Measurements from ENCODE around the gene MYO1A. TPM values are rescaled to one million over a fixed set of nuclear protein-coding genes. Genes with fewer than 3 reads are reported as not detected.

The MYO1A gene
- total and polyA plus RNA-seq, 10 of the 15 experiments (the other 5 are each of a cell fraction or from before 2014, with no cell fraction given), result 0.01 to 0.34 (median 0.15) TPM; not detected in 2

GRCh38 chr12:57040750-57041149 is 9.2 kb downstream of the MYO1A start (continued):
- TF ChIP-seq ZBTB40 (IDR thresholded peaks at IDR 0.05; ENCODE audit: borderline replicate concordance) (no peak), PAX8 (IDR thresholded peaks at IDR 0.05) (no peak), BCL3 (IDR thresholded peaks at IDR 0.05; ENCODE audit: borderline replicate concordance, insufficient read depth, low read depth, low read length, poor library complexity, severe bottlenecking) (no peak), CEBPB (IDR thresholded peaks at IDR 0.05; ENCODE audit: borderline replicate concordance in 1 of 2, low read depth in 2 of 2, low read length in 2 of 2) (no peak), MYB (IDR thresholded peaks at IDR 0.05; ENCODE audit: borderline replicate concordance, low read depth, low read length) (no peak), ZNF207 (IDR thresholded peaks at IDR 0.05; ENCODE audit: borderline replicate concordance) (no peak)

- ChIA-PET RAD21 (ENCODE audit: unreplicated experiment) (interaction anchor here (1.1 kb wide), 1 partner anchor 8 kb away, joined by 4 read pairs; no protein-coding TSS in a partner anchor), SMC1A (ENCODE audit: uncharacterized antibody, unreplicated experiment) (interaction anchor here (1.5 kb wide), 1 partner anchor 17 kb away, joined by 3 read pairs; no protein-coding TSS in a partner anchor), CTCF (interaction anchor here (1.0 to 1.9 kb wide), 5 partner anchors 9 to 84 kb away, joined by 3 to 5 read pairs (median 4); partner anchors contain the start of gene STAT6), POLR2A (interaction anchor here (0.9 kb wide), 1 partner anchor 261 kb away, joined by 3 read pairs; no protein-coding TSS in a partner anchor)
- no peaks in the 10 kb centered on the region for H3K4me1 ChIP-seq (ENCODE audit: control insufficient read depth, insufficient read depth, low read length)
- BruUV-seq (replicated peaks), result no TSS peak
- ATAC-seq, result no peak
- no peak for DNase-seq (ENCODE audit: low read depth, low spot score)
- intact Hi-C loops (cut with micrococcal nuclease; ENCODE audit: unreplicated experiment), result no loop called here
- no peak for FAIRE-seq
- H4K20me1 ChIP-seq (ENCODE audit: control insufficient read depth, insufficient read depth), result no peaks in the 10 kb centered on the region
- no peak overlapping the region for H3K4me3 ChIP-seq
- 52% methylated on average over 4 of the region's 4 CpGs for WGBS (ENCODE audit: insufficient coverage, insufficient replicate concordance, low lambda C conversion rate, missing lambda C conversion rate)
- H3K27me3 ChIP-seq (replicated peaks in 1 of 2; ENCODE audit: control insufficient read depth in 2 of 2, insufficient read depth in 2 of 2, low read length in 1 of 2), result no peaks in the 10 kb centered on the region
- H3K27ac ChIP-seq (ENCODE audit: control insufficient read depth, insufficient read depth), result no peak overlapping the region
- H3K79me2 ChIP-seq (ENCODE audit: control insufficient read depth, insufficient read depth, low read length), result no peaks in the 10 kb centered on the region
- in situ Hi-C loops (cut with MboI), result no loop called here
- H3K9me3 ChIP-seq (replicated peaks; ENCODE audit: control insufficient read depth, insufficient read depth, low read length), result no peaks in the 10 kb centered on the region
- H3K36me3 ChIP-seq (ENCODE audit: control insufficient read depth in 2 of 2, insufficient read depth in 2 of 2, low read length in 1 of 2), result no peaks in the 10 kb centered on the region
- H3K4me2 ChIP-seq (ENCODE audit: control insufficient read depth, insufficient read depth), result no peak overlapping the region
- H2AFZ ChIP-seq (ENCODE audit: control insufficient read depth, low read depth, low read length), result no peak overlapping the region
- H3K9ac ChIP-seq (ENCODE audit: control insufficient read depth, insufficient read depth, low read length), result no peak overlapping the region
- TF ChIP-seq HDGF (IDR thresholded peaks at IDR 0.05) (no peak), TARDBP (IDR thresholded peaks at IDR 0.05; ENCODE audit: borderline replicate concordance) (no peak), SKIL (IDR thresholded peaks at IDR 0.05; ENCODE audit: low read depth, poor library complexity, severe bottlenecking) (no peak), RCOR1 (conservative IDR thresholded peaks at IDR 0.05; ENCODE audit: low read depth, low read length) (no peak), ATF3 (IDR thresholded peaks at IDR 0.05; ENCODE audit: borderline replicate concordance, extremely low read depth, low read depth, low read length) (no peak)
Observed at GRCh38 chr12:57040211-57040610, 9.7 kb downstream of the MYO1A start.

Data from GM12878 (cell line).